GM12874 (cell line): ENCODE results near the gene CADM1.

ENCODE experiments used
- TF ChIP-seq, protein P1 (sequence below): IDR thresholded peaks from 2 replicates; pipeline ENCODE4 v1.5.1; 2011; ENCODE audit warnings: low read depth, mild to moderate bottlenecking, control low read depth, low read length, moderate library complexity; ENCODE audit not compliant: insufficient read depth

CADM1 gene

DNA sequence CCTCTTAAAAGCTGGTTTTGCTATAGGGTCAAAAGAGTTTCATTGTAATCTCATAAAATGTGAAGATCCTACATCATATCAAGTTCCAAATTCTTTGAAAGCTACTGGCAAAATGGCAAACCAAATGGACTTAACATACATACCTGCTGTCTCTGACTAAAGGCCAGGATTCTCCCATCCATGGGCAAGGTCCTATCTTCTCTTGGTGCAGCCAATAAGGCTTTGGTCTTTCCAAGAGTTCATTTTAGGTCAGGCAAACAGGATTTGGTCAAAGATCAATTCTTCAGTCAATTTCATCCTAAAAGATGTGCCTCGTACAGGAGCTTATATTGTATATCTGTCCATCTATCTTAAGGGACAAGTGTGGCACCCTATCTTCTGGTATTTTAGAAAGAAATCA lies 49.7 kb downstream of the CADM1 start:
- TF ChIP-seq, protein P1, sequence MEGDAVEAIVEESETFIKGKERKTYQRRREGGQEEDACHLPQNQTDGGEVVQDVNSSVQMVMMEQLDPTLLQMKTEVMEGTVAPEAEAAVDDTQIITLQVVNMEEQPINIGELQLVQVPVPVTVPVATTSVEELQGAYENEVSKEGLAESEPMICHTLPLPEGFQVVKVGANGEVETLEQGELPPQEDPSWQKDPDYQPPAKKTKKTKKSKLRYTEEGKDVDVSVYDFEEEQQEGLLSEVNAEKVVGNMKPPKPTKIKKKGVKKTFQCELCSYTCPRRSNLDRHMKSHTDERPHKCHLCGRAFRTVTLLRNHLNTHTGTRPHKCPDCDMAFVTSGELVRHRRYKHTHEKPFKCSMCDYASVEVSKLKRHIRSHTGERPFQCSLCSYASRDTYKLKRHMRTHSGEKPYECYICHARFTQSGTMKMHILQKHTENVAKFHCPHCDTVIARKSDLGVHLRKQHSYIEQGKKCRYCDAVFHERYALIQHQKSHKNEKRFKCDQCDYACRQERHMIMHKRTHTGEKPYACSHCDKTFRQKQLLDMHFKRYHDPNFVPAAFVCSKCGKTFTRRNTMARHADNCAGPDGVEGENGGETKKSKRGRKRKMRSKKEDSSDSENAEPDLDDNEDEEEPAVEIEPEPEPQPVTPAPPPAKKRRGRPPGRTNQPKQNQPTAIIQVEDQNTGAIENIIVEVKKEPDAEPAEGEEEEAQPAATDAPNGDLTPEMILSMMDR = no peak

DNA sequence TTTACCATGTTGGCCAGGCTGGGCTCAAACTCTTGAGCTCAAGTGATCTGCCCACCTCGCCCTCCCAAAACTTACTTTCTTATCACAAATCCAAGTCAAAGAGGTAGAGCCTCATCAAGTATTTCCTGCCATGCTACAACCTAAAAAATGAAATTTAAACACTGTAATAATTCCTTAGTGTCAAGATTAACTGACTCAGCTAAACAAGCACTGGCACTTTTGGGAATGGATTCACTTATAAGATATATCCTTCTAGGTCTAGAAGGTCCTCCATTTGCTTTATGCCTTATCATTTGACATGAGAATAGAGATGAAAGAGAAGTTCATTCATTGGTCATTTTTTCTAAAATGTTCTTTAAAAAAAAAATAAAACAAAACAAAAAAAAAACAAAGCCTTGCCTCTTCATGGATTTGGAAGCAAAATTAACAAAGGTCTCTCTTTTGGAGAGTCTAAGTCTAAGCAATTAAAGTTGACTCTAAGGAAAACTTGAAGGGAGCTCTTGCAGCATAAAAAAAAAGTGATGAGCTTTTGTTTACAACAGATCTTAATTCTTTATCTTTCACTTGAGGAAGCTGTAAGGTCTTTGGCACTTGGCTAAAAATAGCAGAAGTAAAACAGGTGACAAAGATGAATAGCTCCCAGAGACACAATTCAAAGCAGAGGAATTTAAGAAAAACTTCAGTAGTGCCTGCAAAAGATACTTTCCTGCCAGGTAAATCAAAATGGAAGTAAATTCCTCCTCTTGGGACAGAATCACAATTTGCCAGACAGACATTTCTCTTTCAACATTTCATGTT lies 50.3 kb downstream of the CADM1 start:
- TF ChIP-seq, protein P1 = no peak

DNA sequence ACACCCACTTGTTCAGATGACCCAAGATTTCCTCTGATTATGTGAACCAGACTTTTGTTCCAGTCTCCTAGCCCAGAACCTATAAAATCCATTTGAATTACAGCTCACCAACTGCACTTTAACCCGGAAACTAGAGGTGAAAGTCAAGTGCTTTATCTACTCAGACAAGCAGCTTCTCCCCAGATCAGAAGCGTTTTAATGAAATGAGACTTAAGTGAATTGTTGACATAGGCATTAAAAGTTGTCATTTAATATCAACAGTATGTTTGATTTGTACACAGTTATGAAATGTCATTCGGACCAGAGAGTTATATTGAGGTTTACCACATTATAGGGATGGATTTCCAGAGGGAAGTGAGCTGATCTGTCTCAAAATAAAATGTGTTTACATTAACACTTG lies 52.0 kb downstream of the CADM1 start:
- TF ChIP-seq, protein P1 = no peak

DNA sequence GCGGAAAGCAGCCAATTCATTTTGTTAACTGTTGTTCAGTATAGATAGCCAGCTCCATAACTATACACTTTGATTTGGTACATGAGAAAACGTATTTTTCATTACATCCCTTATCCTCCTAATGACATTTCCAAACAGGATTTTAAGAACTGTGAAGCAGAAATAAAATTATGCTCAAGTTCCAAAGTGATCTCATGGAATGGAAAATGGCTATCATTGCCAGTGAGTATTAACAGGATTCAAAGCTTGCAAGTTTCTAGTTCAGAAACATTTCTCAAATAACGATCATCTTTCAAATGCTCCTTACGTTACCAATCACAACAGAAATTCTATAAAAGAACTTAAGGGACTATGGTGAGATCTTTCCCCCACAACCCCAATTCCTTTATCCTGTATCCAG lies 53.7 kb downstream of the CADM1 start:
- TF ChIP-seq, protein P1 = no peak

DNA sequence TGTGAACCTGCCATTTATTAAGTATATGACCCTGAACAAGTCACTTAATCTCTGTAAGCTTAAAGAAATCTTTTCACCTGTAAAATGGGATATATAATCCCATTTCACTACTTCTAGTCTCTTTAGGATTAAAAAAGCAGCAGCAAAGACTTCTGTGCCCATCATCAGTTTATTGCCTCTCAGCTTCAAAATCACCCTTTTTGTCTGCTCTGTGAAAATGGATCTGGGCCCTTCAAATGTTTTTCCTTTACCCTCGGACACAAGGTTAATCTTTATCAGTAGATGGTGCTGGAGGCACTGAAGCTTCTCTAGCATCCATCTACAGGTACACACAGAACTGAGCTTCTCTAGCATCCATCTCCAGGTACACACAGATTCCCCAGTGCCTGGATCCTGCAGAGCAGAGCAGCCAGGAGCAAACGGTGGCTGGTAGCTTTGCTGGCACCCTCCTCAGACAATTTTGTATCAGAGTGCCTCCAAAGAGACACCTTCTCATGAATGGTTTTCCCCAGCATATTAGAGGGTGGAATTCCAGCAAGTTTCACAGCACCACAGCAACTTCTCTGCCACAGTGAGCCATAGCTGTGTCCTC lies 56.8 kb downstream of the CADM1 start:
- TF ChIP-seq, protein P1 = no peak

DNA sequence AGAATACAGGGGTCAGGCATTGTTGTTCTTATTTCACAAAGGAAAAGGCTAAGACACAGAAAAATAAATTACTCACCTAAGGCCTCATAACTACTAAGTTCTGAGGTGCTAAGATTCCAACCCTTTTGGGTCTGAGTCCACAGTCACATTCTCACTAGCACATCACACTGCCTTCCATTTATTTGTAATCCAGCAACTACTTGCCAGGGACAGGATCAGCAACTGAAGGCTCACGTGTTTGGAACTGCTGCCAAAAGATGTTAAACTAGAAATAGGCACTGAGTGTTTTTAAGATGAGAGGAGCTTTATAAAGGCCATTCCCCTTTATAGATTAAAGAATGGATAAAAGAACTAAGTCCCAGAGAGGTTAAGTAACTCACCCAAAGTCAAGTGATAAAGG lies 58.0 kb downstream of the CADM1 start:
- TF ChIP-seq, protein P1 = no peak

DNA sequence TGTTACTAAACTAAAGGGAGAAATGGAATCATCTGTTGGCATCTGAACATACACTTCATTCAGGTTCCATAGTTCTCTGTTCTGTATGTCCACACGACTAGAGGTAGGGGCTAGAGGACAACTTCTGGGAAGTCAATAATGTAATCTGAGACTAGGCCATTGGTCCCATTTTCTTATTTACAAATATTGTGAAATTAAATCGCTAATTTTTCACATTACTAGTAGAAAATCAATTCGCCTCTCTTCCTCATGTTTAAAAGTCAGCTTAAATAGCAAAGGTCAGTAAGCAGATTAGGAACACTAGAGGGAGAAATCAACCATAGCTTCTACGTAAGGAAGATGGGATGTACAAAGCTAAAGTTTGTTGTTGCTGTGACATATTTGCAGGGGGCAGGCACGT lies 59.7 kb downstream of the CADM1 start:
- TF ChIP-seq, protein P1 = no peak
